Panc1 (cell line): ENCODE results near the gene CNTN5. TPM values are rescaled to one million over a fixed set of nuclear protein-coding genes. Genes with fewer than 3 reads are reported as not detected.

Source experiments
- ATAC-seq: fragments of 200-7000 bp; cut with Tn5 transposase; 2 replicates; pipeline ENCODE4 v1.9.1; 2020; ENCODE audit warnings: mild to moderate bottlenecking, moderate library complexity
- BruUV-seq: library from RNA; stranded (reverse); fragments of 400-500 nt; replicated peaks from 2 replicates; lab custom pipeline; 2021; lab: Mats Ljungman, UMichigan
- CTCF ChIA-PET: fragments of 300-600 bp; sonication (Branson Sonifier 250); formaldehyde crosslinking; loops from one replicate; lab custom pipeline; 2022; ENCODE audit warnings: antibody characterized with exemption; lab: Charles Lee
- POLR2A ChIA-PET: fragments of 300-600 bp; sonication (Branson Sonifier 250); formaldehyde crosslinking; loops from one replicate; lab custom pipeline; 2022; ENCODE audit warnings: antibody characterized with exemption; lab: Charles Lee
- DNase-seq: peaks from one replicate; pipeline ENCODE4 v3.0.0-alpha.2; 2010; ENCODE audit warnings: low read depth, low spot score
- H3K27ac ChIP-seq: 2 replicates; pipeline ENCODE4 v1.5.1; 2011; ENCODE audit warnings: mild to moderate bottlenecking, low read length, inconsistent platforms
- H3K27me3 ChIP-seq: fragments of 200-500 bp; sonication (Bioruptor generic); 2 replicates; pipeline ENCODE4 v1.6.0; 2014; ENCODE audit warnings: low read length, inconsistent platforms; ENCODE audit not compliant: control insufficient read depth, insufficient read depth
- H3K36me3 ChIP-seq: fragments of 200-500 bp; sonication (Bioruptor generic); 2 replicates; pipeline ENCODE4 v1.5.1; 2014; ENCODE audit warnings: inconsistent platforms, mild to moderate bottlenecking, low read length, moderate library complexity; ENCODE audit not compliant: control insufficient read depth, insufficient read depth
- H3K4me1 ChIP-seq: 2 replicates; pipeline ENCODE4 v1.5.1; 2011; ENCODE audit warnings: inconsistent platforms, mild to moderate bottlenecking, low read length, moderate library complexity; ENCODE audit not compliant: control insufficient read depth, insufficient read depth
- H3K4me3 ChIP-seq, 2 experiments: 2 replicates each; pipeline ENCODE4 v1.5.1; 2011 to 2012; ENCODE audit warnings: low read depth in 2 of 2, low read length in 2 of 2, mild to moderate bottlenecking in 2 of 2, inconsistent platforms in 1 of 2, moderate library complexity in 1 of 2
- H3K9me3 ChIP-seq: fragments of 200-500 bp; sonication (Bioruptor generic); 2 replicates; pipeline ENCODE4 v1.5.1; 2014; ENCODE audit warnings: low read depth, mild to moderate bottlenecking, inconsistent platforms, low read length, moderate library complexity; ENCODE audit not compliant: control insufficient read depth, insufficient read depth
- POLR2AphosphoS5 ChIP-seq: IDR thresholded peaks from 2 replicates; pipeline ENCODE4 v1.6.1; 2012; ENCODE audit warnings: mild to moderate bottlenecking, low read depth, low read length, moderate library complexity
- SIN3A ChIP-seq: IDR thresholded peaks from 2 replicates; pipeline ENCODE4 v1.6.1; 2012; ENCODE audit warnings: low read depth, mild to moderate bottlenecking, low read length, moderate library complexity, borderline replicate concordance; ENCODE audit not compliant: insufficient read depth
- TCF7L2 ChIP-seq: IDR thresholded peaks from 2 replicates; pipeline ENCODE4 v1.6.1; 2011; ENCODE audit warnings: mild to moderate bottlenecking, low read depth, low read length, inconsistent platforms
- in situ Hi-C: cut with HindIII; loops from 2 replicates; pipeline ENCODE4 v1.10.0; 2016; ENCODE audit warnings: low sequenced_read_pairs, low pct_unique_long_range_greater_than_20kb
- intact Hi-C: fragments of 100-400 bp; cut with micrococcal nuclease; formaldehyde crosslinking; loops from one replicate; pipeline ENCODE4 v1.10.0; 2022; ENCODE audit not compliant: unreplicated experiment
- total RNA-seq: library from RNA; stranded (reverse); gene quantifications from one replicate; pipeline ENCODE4 v1.2.1, GENCODE V29; 2021; ENCODE audit not compliant: unreplicated experiment
- TF ChIP-seq, protein P1 (sequence below), 2 experiments: IDR thresholded peaks; 2 replicates each; pipeline ENCODE4 v1.6.1; 2011 to 2012; ENCODE audit warnings: low read depth in 2 of 2, control low read depth in 1 of 2, low read length in 1 of 2, mild to moderate bottlenecking in 1 of 2, moderate library complexity in 1 of 2; ENCODE audit not compliant: insufficient read depth in 1 of 2
- TF ChIP-seq, protein P2 (sequence below): fragments of 450-650 bp; IDR thresholded peaks from 2 replicates; pipeline ENCODE4 v1.5.1; 2017; ENCODE audit warnings: mild to moderate bottlenecking

Gene CNTN5
- total RNA-seq, 1 experiment from 2014 or later: not detected

DNA sequence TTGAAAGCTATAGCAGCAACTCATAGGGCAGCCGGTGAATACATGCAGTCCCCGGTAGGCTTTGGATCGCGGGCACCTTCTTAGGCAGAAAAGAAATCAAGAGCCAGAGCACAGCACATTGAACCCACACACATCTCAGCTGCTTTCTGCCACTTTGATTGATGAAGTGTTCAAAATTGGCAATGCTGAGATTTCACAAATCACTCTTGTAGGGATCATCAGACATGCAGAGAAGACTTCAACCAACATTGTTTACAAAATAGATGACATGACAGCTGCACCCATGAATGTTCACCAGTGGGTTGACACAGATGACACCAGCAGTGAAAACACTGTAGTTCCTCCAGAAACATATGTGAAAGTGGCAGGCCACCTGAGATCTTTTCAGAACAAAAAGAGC lies 1316.1 kb downstream of the CNTN5 start:
- intact Hi-C loops: no loop called here
- BruUV-seq: no TSS peak
- no peaks in the 10 kb centered on the region for H3K4me1 ChIP-seq
- no peaks in the 10 kb centered on the region for H3K27me3 ChIP-seq
- no peak overlapping the region for H3K4me3 ChIP-seq
- ATAC-seq: no peak
- TF ChIP-seq POLR2AphosphoS5: no peak
- TF ChIP-seq, protein P1, sequence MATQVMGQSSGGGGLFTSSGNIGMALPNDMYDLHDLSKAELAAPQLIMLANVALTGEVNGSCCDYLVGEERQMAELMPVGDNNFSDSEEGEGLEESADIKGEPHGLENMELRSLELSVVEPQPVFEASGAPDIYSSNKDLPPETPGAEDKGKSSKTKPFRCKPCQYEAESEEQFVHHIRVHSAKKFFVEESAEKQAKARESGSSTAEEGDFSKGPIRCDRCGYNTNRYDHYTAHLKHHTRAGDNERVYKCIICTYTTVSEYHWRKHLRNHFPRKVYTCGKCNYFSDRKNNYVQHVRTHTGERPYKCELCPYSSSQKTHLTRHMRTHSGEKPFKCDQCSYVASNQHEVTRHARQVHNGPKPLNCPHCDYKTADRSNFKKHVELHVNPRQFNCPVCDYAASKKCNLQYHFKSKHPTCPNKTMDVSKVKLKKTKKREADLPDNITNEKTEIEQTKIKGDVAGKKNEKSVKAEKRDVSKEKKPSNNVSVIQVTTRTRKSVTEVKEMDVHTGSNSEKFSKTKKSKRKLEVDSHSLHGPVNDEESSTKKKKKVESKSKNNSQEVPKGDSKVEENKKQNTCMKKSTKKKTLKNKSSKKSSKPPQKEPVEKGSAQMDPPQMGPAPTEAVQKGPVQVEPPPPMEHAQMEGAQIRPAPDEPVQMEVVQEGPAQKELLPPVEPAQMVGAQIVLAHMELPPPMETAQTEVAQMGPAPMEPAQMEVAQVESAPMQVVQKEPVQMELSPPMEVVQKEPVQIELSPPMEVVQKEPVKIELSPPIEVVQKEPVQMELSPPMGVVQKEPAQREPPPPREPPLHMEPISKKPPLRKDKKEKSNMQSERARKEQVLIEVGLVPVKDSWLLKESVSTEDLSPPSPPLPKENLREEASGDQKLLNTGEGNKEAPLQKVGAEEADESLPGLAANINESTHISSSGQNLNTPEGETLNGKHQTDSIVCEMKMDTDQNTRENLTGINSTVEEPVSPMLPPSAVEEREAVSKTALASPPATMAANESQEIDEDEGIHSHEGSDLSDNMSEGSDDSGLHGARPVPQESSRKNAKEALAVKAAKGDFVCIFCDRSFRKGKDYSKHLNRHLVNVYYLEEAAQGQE (IDR thresholded peaks at IDR 0.05; ENCODE audit: insufficient read depth in 1 of 2, low read depth in 2 of 2, low read length in 1 of 2): no peak
- TF ChIP-seq, protein P2, sequence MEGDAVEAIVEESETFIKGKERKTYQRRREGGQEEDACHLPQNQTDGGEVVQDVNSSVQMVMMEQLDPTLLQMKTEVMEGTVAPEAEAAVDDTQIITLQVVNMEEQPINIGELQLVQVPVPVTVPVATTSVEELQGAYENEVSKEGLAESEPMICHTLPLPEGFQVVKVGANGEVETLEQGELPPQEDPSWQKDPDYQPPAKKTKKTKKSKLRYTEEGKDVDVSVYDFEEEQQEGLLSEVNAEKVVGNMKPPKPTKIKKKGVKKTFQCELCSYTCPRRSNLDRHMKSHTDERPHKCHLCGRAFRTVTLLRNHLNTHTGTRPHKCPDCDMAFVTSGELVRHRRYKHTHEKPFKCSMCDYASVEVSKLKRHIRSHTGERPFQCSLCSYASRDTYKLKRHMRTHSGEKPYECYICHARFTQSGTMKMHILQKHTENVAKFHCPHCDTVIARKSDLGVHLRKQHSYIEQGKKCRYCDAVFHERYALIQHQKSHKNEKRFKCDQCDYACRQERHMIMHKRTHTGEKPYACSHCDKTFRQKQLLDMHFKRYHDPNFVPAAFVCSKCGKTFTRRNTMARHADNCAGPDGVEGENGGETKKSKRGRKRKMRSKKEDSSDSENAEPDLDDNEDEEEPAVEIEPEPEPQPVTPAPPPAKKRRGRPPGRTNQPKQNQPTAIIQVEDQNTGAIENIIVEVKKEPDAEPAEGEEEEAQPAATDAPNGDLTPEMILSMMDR: no peak
- TF ChIP-seq SIN3A: no peak
- TF ChIP-seq TCF7L2: no peak
- in situ Hi-C loops: no loop called here
- no peak for DNase-seq
- H3K27ac ChIP-seq: no peak overlapping the region
- H3K36me3 ChIP-seq: no peaks in the 10 kb centered on the region
- ChIA-PET POLR2A (no interaction called here), CTCF (no interaction called here)
- H3K9me3 ChIP-seq: no peaks in the 10 kb centered on the region

DNA sequence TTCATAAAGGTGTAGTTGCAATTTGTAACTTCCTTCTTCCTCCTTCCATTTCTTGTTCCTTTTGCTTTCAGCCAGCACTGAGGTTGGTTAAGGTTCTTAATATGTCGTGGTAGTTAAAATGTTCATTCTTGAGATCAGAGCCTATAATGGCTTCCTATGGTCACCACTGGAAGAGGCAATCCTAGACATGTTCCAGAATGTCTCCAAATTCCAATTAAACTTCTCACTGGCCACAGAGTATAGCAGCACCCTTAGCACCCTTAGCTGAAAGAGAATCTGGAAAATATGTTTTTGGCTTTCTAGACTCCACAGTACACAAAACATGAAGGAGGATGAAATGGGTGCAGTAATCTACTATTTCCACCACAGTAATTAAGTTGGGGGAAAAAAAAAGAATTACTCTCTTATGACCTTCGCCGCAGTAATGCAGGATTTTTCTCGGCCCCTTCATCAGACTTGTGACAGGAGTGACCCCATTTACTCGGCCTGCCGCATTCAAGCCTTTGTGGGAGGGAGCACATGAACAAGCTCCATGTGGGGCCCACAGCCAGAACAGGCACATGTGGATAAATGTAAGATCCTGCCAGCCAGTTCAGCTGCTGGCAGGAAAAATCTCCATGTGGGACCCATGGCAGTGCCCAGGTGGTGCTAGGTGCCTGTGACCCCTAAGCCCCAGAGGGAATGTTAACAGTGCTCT lies 1317.5 kb downstream of the CNTN5 start:
- CTCF ChIA-PET: no interaction called here
- POLR2A ChIA-PET: no interaction called here
- Histone ChIP-seq H3K4me1 (no peaks in the 10 kb centered on the region), H3K27ac (no peak overlapping the region), H3K9me3 (no peaks in the 10 kb centered on the region), H3K27me3 (no peaks in the 10 kb centered on the region), H3K36me3 (no peaks in the 10 kb centered on the region), H3K4me3 (no peak overlapping the region)
- intact Hi-C loops: no loop called here
- ATAC-seq: no peak
- no TSS peak for BruUV-seq
- in situ Hi-C loops: no loop called here
- DNase-seq: no peak
- TF ChIP-seq TCF7L2 (no peak), SIN3A (no peak), POLR2AphosphoS5 (no peak)
- TF ChIP-seq, protein P1 (IDR thresholded peaks at IDR 0.05; ENCODE audit: insufficient read depth in 1 of 2, low read depth in 2 of 2, low read length in 1 of 2): no peak
- TF ChIP-seq, protein P2: no peak
